NCI-H345 (cell line): ENCODE data around the gene ARHGAP28.

Experiments
- DNase-seq: peaks from one replicate; lab custom pipeline; 2025; lab: John Stamatoyannopoulos, UW

ARHGAP28 gene

DNA sequence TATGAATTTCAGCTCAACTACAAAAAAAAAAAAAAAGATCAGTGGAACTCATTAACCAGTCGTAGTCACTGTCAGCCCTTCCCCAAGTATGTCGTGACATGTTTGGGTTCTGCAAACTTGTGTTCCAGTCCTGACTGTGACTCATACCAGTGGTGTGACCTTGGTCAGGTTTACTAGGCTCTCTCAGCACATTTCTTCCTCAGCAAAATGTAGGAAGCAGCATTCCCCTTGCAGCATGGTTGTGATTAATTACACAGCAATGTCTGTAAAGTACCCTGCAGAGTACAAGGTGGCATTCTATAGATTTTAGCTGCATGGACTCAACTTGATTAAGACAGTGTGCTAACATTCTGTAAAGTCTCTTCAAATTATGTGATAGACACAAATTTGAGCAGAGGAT is 231.1 kb downstream of the ARHGAP28 start:
- DNase-seq: no peak

DNA sequence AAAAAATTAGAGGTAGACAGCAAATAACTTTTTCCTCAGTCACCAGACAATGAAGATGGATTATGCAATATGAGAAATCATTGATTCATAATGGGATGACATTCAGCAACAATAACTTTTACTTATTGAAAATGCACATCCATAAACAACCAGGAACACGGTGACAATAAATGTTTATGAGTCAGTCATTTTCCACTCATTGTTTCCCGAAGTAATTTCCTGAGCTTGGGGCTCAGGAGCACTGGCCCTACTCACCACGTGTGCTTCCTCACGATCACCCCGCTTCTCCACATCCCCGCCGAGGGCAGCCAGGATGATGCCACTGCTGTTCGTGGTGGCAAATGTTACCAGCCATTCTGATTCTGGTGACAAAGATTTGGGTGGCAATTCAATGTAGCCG is 231.8 kb downstream of the ARHGAP28 start:
- no peak for DNase-seq

DNA sequence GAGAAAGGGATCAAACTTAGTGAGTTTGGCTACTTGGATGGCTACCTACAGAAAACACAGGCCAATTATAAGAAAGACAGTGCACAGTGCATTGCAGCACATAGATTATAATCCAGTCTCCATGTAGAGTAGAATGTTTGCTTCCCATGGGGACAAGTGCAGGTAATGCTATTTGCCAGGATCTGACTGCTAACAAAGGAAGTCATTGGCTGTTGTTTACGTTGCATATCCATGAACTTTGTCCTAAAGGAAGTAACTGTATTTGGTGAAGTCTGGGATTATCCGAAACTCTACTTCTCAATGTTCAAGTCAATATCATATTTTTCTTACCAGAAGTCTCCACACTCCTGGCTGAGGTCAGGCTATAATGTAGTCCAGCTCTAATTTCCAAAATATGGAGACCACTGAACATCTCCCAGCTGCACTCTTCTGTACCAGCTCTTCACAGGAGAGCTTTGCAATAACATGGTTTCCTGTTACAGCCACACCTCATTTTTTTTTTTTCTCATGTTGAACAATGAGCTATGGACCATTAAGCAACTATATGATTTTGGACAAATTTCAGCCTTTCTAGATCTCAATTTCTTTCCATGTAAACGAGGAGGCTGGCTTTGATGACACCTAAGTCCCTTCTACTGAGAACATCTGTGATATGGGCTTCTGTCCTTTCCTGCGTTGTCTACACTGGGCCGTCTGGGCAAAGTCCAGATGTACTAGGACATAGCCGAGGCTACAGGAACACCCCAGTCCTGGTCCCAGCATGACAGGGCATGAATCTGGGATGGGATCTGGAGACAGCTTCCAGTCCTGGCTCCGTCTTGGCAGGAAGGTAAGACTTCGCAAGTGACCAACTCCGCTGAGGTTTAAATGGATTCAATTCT is 233.3 kb downstream of the ARHGAP28 start:
- no peak for DNase-seq

DNA sequence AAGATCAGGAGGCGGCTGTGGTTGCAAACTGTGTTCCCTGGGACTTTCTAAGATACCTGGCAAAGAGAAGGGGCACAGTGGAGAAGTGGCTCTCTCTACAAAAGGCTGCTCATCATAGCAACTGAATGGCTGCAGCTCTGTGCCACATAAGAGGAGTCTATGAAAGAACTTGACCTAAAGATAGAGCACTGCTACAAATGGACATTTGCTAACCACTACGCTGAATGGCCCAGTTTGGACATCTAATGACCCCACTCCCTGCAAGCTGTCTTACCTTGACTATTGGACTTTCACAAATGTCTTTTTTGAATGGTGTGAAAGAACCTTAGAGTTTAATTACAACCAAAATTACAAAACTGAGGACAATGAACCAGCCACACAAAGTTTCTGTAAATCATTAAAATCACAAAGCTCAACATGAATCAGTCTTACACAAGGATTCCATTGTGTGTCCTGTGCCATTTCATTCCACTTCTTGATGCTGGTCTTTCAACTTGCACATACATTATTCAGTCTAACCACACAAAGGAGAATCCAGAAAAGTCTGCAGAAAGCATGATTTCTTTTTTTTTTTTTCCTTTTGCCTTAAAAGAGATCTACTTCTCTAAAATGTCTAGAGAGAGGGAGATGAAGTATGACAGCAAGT is 234.1 kb downstream of the ARHGAP28 start:
- no peak for DNase-seq
